ENCODE data around the gene TSPAN4. TPM values are rescaled to one million over a fixed set of nuclear protein-coding genes. Genes with fewer than 3 reads are reported as not detected.
A peak's percentile ranks its signal among the peaks of the same experiment; 100 is the strongest.

The TSPAN4 gene
- total RNA-seq, 4 donors from 2014 or later, result 47.1 to 78.9 (median 59.7) TPM

DNA sequence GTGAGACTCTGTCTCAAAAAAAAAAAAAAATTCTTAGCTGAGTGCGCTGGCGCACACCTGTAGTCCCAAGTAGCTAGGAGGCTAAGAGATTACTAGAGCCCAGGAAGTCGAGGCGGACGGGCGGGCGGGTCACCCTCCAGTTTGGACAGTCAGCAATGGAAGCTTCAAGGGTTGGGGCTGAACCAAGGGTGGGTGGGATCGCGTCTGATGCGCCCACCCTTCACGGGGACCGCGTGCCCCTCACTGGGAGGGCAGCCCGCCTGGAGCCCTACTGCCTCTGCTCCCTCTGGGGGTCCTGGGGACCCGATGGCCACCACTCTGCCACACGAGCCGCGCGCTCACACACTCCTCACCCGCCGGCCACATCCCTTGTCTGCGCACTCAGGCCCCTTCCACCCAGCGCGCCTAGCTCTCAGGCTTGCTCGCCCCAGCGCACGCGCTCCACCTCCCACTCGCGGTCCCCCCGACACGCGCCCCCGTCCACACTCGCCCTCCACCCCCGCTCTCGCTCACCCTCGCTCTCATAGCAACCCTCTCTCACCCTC is 67.5 kb downstream of the TSPAN4 start:
- TF ChIP-seq, protein P1, sequence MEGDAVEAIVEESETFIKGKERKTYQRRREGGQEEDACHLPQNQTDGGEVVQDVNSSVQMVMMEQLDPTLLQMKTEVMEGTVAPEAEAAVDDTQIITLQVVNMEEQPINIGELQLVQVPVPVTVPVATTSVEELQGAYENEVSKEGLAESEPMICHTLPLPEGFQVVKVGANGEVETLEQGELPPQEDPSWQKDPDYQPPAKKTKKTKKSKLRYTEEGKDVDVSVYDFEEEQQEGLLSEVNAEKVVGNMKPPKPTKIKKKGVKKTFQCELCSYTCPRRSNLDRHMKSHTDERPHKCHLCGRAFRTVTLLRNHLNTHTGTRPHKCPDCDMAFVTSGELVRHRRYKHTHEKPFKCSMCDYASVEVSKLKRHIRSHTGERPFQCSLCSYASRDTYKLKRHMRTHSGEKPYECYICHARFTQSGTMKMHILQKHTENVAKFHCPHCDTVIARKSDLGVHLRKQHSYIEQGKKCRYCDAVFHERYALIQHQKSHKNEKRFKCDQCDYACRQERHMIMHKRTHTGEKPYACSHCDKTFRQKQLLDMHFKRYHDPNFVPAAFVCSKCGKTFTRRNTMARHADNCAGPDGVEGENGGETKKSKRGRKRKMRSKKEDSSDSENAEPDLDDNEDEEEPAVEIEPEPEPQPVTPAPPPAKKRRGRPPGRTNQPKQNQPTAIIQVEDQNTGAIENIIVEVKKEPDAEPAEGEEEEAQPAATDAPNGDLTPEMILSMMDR (IDR thresholded peaks at IDR 0.05), result no peak
- no peak for TF ChIP-seq POLR2A (IDR thresholded peaks at IDR 0.05)
- no peak for TF ChIP-seq EP300 (IDR thresholded peaks at IDR 0.05)
- no peak for TF ChIP-seq POLR2AphosphoS5 (IDR thresholded peaks at IDR 0.05)
- WGBS, result 1% methylated on average over 30 of the region's 38 CpGs
- Histone ChIP-seq H3K9me3 (no peaks in the 10 kb centered on the region), H3K27me3 (no peaks in the 10 kb centered on the region), H3K27ac (peak overlapping the region; percentile 94), H3K4me1 (peaks cover 34% of the 10 kb centered on the region), H3K4me3 (peak overlapping the region; percentile 68), H3K36me3 (peaks cover 4% of the 10 kb centered on the region)
- DNase-seq (ENCODE audit: low spot score in 2 of 2), result no peak

DNA sequence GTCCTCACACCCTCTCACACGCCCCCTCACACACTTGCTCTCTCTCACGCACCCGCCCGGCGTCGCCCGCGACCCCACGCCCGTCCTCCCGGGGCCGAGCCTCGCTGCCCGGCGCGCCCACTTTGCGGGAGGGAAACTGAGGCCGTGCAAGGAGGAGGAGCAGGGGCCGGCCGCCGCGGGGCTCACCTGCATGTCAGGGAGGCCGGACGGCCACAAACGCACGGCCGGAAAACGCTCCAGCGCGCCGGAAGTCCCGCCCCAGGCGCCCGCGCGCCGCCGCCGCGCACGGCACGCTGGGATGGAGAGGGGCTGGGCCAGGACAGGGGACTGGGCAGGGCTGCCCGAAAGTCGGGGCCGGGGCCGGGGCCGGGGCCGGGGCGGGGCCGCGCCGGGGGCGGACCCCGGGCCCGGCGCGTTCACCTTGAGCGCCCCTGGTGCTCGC is 68.0 kb downstream of the TSPAN4 start, which contains the start of gene CHID1:
TSS of gene CHID1 (minus strand) at position 222 of the 442 bp plus-strand sequence. CDS start 5,994 bp downstream, outside the sequence.
- no peaks in the 10 kb centered on the region for H3K9me3 ChIP-seq
- peak within 1 kb of the TSS; percentile 68 for H3K4me3 ChIP-seq
- peak; percentile 87 to 89 for DNase-seq (ENCODE audit: low spot score in 2 of 2)
- no peaks in the 10 kb centered on the region for H3K27me3 ChIP-seq
- peaks cover 4% of the 10 kb centered on the region for H3K36me3 ChIP-seq
- H3K27ac ChIP-seq, result peak within 1 kb of the TSS; percentile 94
- peaks cover 34% of the 10 kb centered on the region for H3K4me1 ChIP-seq
- no peak for TF ChIP-seq POLR2AphosphoS5 (IDR thresholded peaks at IDR 0.05)
- TF ChIP-seq POLR2A (IDR thresholded peaks at IDR 0.05), result peak in 1 of 2 donors; percentile 12
- 0% methylated on average over 34 of the region's 59 CpGs for WGBS

DNA sequence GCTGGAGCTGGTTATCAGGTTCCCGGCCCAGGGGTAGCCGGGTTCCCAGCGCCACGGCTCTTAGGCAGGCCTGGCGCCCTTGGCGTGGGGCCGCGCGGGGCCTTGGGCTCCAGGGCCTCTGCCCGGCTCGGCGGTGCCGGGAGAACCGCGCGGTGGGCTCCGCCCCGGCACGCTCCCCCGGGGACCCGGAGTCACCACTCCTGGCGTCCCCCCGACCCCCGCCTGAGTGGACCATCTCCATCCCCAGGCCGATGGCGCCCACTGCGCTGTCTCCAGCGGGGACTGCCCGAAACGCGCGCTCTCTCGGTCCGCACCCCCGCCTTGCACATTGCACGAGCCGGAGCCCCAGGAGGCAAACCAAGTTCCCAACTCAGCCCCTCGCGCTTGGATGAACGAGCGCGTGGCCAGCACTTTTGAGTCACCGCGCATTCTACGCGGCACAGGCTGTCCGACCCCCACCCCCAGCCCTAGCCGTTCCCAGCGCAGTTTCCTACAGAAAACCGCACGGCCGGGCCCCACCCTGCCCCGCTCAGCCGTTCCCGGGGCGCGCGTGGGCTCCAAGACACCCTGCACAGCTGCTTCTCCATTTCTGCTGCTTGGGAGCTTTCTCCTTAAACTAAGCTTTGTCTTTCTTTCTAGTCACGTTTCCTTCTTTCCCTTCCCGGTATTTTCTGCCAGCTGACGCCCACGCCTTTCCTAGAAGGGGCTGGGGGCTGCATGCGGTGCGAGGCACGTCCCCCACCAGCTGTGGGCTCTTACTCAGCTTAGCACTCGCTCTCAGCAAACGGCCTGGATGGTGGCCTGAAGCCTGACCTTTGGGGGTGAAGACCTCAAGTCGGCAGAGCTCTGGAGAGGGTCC is 68.6 kb downstream of the TSPAN4 start:
- H3K27me3 ChIP-seq, result no peaks in the 10 kb centered on the region
- peaks cover 34% of the 10 kb centered on the region for H3K4me1 ChIP-seq
- peaks cover 2% of the 10 kb centered on the region for H3K36me3 ChIP-seq
- 7% methylated on average over 30 of the region's 68 CpGs for WGBS
- no peak for TF ChIP-seq EP300 (IDR thresholded peaks at IDR 0.05)
- TF ChIP-seq, protein P1 (IDR thresholded peaks at IDR 0.05), result no peak
- TF ChIP-seq POLR2A (IDR thresholded peaks at IDR 0.05), result no peak
- no peak for TF ChIP-seq POLR2AphosphoS5 (IDR thresholded peaks at IDR 0.05)
- H3K4me3 ChIP-seq, result peak overlapping the region; percentile 68
- no peaks in the 10 kb centered on the region for H3K9me3 ChIP-seq
- peak overlapping the region; percentile 94 for H3K27ac ChIP-seq
- DNase-seq (ENCODE audit: low spot score in 2 of 2), result peak in 1 of 2 donors; percentile 83

DNA sequence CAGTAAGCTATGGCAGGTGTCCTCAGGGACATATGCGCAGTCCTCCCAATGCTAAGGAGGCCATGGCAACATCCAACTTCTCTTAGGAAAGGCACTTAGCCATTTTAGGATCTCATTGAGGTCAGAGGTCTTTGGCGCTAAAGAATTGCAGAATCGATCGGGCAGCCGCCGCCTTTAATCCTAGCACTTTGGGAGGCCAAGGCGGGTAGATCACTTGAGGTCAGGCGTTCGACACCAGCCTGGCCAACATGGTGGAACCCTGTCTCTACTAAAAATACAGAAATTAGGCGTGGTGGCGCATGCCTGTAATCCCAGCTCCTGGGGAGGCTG is 69.2 kb downstream of the TSPAN4 start:
- Histone ChIP-seq H3K36me3 (no peaks in the 10 kb centered on the region), H3K4me3 (peak overlapping the region; percentile 68), H3K27ac (peak overlapping the region; percentile 94), H3K4me1 (peaks cover 34% of the 10 kb centered on the region), H3K9me3 (no peaks in the 10 kb centered on the region), H3K27me3 (no peaks in the 10 kb centered on the region)
- no peak for TF ChIP-seq EP300 (IDR thresholded peaks at IDR 0.05)
- TF ChIP-seq, protein P1 (IDR thresholded peaks at IDR 0.05), result no peak
- no peak for TF ChIP-seq POLR2A (IDR thresholded peaks at IDR 0.05)
- TF ChIP-seq POLR2AphosphoS5 (IDR thresholded peaks at IDR 0.05), result no peak
- 95% methylated on average over 11 of the region's 11 CpGs for WGBS
- no peak for DNase-seq (ENCODE audit: low spot score in 2 of 2)

DNA sequence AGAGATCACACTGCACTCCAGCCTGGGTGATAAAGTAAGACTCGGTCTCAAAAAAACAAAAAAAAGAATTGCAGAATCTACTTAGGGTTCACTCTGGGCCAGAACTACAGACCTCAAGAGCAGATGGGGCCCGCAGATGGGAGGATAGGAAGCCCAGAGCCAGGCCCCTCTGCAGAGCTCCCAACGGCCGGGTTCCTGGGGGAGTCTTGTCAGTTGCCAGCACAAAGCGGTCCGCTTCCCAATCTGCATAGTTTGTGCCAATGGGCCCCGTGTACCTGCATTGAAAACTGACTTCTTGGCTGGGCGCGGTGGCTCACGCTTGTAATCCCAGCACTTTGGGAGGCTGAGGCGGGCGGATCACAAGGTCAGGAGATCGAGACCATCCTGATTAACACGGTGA is 69.6 kb downstream of the TSPAN4 start:
- H3K36me3 ChIP-seq, result no peaks in the 10 kb centered on the region
- peaks cover 34% of the 10 kb centered on the region for H3K4me1 ChIP-seq
- no peaks in the 10 kb centered on the region for H3K27me3 ChIP-seq
- DNase-seq (ENCODE audit: low spot score in 2 of 2), result no peak
- no peaks in the 10 kb centered on the region for H3K9me3 ChIP-seq
- H3K4me3 ChIP-seq, result no peak overlapping the region
- WGBS, result 93% methylated on average over 12 of the region's 14 CpGs
- H3K27ac ChIP-seq, result peak overlapping the region; percentile 94
- TF ChIP-seq POLR2A (IDR thresholded peaks at IDR 0.05) (no peak), EP300 (IDR thresholded peaks at IDR 0.05) (no peak), POLR2AphosphoS5 (IDR thresholded peaks at IDR 0.05) (no peak)
- TF ChIP-seq, protein P1 (IDR thresholded peaks at IDR 0.05), result no peak

All from suprapubic skin (tissue), 4 donors.